ENCODE measurements around the gene ASF1B. TPM values are rescaled to one million over a fixed set of nuclear protein-coding genes. Genes with fewer than 3 reads are reported as not detected.

ASF1B gene
- total RNA-seq, 1 donor from 2014 or later: 27.4 TPM

GRCh38 chr19:14088634-14089411 lies 47.6 kb downstream of the ASF1B start:
- no peaks in the 10 kb centered on the region for H3K27me3 Mint-ChIP-seq
- peak overlapping the region; percentile 83 for H3K4me3 Mint-ChIP-seq
- H3K9me3 Mint-ChIP-seq: no peaks in the 10 kb centered on the region
- H3K4me1 Mint-ChIP-seq (ENCODE audit: unreplicated experiment): peaks cover 12% of the 10 kb centered on the region
- TF ChIP-seq CTCF (conservative IDR thresholded peaks at IDR 0.05): no peak
- peaks cover 11% of the 10 kb centered on the region for H3K36me3 Mint-ChIP-seq
- no peak for DNase-seq (ENCODE audit: extremely low spot score, unreplicated experiment)
- peak overlapping the region; percentile 72 for H3K27ac Mint-ChIP-seq

GRCh38 chr19:14086098-14086497 lies 50.3 kb downstream of the ASF1B start:
- TF ChIP-seq CTCF (conservative IDR thresholded peaks at IDR 0.05): no peak
- Mint-ChIP-seq H3K27ac (no peak overlapping the region), H3K9me3 (no peaks in the 10 kb centered on the region), H3K36me3 (peaks cover 8% of the 10 kb centered on the region), H3K4me3 (no peak overlapping the region), H3K27me3 (no peaks in the 10 kb centered on the region), H3K4me1 (ENCODE audit: unreplicated experiment) (peaks cover 9% of the 10 kb centered on the region)
- no peak for DNase-seq (ENCODE audit: extremely low spot score, unreplicated experiment)

DNA sequence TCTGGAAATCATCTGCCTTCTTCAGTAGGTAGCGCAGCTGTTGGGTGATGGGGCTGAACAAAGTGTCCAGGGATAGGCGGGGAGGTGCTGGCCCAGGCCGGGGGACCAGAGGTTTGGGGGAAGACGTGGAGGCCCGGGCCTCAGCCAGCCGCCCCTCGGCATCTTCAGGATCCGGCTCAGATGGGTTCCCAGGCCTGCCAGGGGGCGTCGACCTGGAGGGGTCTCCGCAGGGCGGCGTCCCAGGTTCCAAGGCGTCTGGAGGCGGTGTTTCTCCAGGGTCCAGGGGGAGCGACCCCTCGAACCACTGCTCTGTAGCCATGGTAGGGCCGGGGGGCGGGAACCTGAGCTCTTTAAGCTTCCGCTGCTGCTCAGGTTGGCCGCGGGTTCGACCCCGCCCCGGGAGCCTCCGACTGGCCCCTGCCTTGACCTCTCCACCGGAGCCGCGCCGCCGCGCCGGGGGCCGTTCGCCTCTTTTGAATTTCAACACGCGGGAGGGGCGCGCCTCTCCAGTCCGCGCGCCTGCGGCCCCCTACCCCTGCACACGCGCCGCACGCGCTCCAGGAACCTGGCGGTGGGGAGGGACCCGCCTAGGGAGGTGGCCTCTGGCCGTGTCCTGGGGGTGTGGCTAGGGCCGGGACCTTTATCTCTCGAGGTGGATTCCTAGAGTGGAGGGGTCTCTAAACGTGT lies 50.9 kb downstream of the ASF1B start, which contains the start of gene C19orf67:
Gene C19orf67 (minus strand): TSS at position 475 of the 687 bp plus-strand sequence. CDS start 156 bp downstream, at position 319.
- no peak for DNase-seq (ENCODE audit: extremely low spot score, unreplicated experiment)
- Mint-ChIP-seq H3K27ac (peak within 1 kb of the TSS; percentile 71), H3K36me3 (peaks cover 8% of the 10 kb centered on the region), H3K4me1 (ENCODE audit: unreplicated experiment) (peaks cover 10% of the 10 kb centered on the region), H3K27me3 (no peaks in the 10 kb centered on the region), H3K4me3 (peak within 1 kb of the TSS; percentile 9), H3K9me3 (no peaks in the 10 kb centered on the region)
- TF ChIP-seq CTCF (conservative IDR thresholded peaks at IDR 0.05): no peak

DNA sequence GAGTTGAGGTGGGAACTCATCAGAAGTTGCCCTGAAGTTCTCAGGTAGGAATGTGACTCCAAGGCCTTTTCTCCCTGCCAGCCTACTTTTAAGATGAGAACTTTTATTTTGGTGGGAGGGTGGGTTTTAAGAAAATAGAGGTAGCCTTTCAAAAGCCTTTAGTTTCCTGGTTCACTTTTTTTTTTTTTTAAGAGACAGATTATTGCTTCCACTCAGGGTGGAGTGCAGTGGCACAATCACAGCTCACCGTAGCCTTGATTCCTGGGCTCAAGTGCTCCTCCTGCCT lies 53.8 kb downstream of the ASF1B start:
- DNase-seq (ENCODE audit: extremely low spot score, unreplicated experiment): no peak
- H3K9me3 Mint-ChIP-seq: no peaks in the 10 kb centered on the region
- no peaks in the 10 kb centered on the region for H3K27me3 Mint-ChIP-seq
- H3K36me3 Mint-ChIP-seq: no peaks in the 10 kb centered on the region
- peak overlapping the region; percentile 95 for H3K4me3 Mint-ChIP-seq
- no peak for TF ChIP-seq CTCF (conservative IDR thresholded peaks at IDR 0.05)
- H3K4me1 Mint-ChIP-seq (ENCODE audit: unreplicated experiment): peaks cover 6% of the 10 kb centered on the region
- peak overlapping the region; percentile 57 for H3K27ac Mint-ChIP-seq

DNA sequence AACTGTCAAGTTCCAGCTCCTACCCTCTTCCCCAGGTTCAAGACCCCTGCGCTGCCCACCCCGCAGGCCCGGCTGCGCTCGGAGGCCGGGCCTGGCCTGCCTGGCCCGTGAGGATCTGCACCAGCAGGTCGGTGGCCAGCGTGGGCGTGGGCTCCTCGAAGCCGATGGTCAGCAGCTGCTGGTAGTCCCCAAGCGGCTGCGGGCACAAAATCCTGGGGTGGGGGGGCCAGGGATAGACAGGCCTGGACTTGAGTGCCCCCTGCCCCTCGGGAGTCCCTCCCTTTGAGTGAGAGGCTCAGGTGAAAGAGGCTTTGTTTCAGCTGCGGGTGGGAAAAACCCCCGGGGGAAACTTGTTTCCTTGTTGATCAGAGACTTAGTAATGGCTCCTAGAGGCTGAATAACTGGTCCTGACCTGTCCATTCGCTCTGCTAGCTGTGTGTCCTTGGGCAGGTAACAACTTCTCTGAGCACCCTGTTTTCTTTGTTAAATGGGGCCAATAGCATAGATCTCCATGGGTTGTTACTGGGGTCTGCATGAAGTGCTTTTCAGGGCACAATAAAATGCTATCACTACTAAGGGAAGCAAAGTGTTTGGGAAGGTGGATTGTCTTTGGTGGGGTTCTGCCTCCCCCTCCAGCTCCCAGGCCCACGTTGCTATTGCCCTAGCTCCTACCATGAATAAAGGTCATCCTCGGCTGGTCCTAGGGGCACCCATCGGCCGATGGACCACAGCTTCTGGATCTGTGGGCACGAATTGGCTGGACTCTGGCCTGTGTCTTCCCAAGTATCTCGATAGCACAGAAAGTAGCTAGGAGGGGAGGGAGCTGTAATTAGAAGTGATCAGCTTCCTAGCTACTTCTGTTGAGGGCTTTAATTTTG lies 54.4 kb downstream of the ASF1B start:
- H3K27ac Mint-ChIP-seq: peak overlapping the region; percentile 93
- H3K4me3 Mint-ChIP-seq: peak overlapping the region; percentile 95
- H3K36me3 Mint-ChIP-seq: no peaks in the 10 kb centered on the region
- DNase-seq (ENCODE audit: extremely low spot score, unreplicated experiment): no peak
- TF ChIP-seq CTCF (conservative IDR thresholded peaks at IDR 0.05): no peak
- no peaks in the 10 kb centered on the region for H3K27me3 Mint-ChIP-seq
- no peaks in the 10 kb centered on the region for H3K9me3 Mint-ChIP-seq
- peaks cover 6% of the 10 kb centered on the region for H3K4me1 Mint-ChIP-seq (ENCODE audit: unreplicated experiment)
